Activated CD4-positive, CD25-positive, alpha-beta regulatory T cell treated with anti-CD3 and anti-CD28 coated beads, Interleukin-2, amount 50 U/mL, for 16 hours (primary cell): ENCODE results near the gene TTC9B.

Source experiments
- DNase-seq: peaks from one replicate; pipeline ENCODE4 v3.0.0-alpha.2; 2020; ENCODE audit warnings: low read depth, low spot score

TTC9B gene

GRCh38 chr19:40249201-40249600 is 31.0 kb upstream of the TTC9B start:
- DNase-seq: no peak

GRCh38 chr19:40247735-40248262 is 29.6 kb upstream of the TTC9B start:
- no peak for DNase-seq

- DNase-seq: no peak
Observed at GRCh38 chr19:40247178-40247577, 29.0 kb upstream of the TTC9B start.

GRCh38 chr19:40246292-40247073 is 28.3 kb upstream of the TTC9B start:
- no peak for DNase-seq

GRCh38 chr19:40245506-40246128 is 27.4 kb upstream of the TTC9B start:
- no peak for DNase-seq

GRCh38 chr19:40244579-40245317 is 26.6 kb upstream of the TTC9B start:
- DNase-seq: no peak

- DNase-seq: no peak
Observed at GRCh38 chr19:40243181-40243580, 25.0 kb upstream of the TTC9B start.

GRCh38 chr19:40242480-40242879 is 24.3 kb upstream of the TTC9B start:
- no peak for DNase-seq

- DNase-seq: no peak
Observed at GRCh38 chr19:40241809-40242384, 23.7 kb upstream of the TTC9B start.

GRCh38 chr19:40241125-40241808 is 23.1 kb upstream of the TTC9B start:
- DNase-seq: no peak

- DNase-seq: no peak
Observed at GRCh38 chr19:40240332-40240731, 22.1 kb upstream of the TTC9B start.

GRCh38 chr19:40239415-40240226 is 21.4 kb upstream of the TTC9B start:
- DNase-seq: no peak

- DNase-seq: no peak
Observed at GRCh38 chr19:40238775-40239174, 20.6 kb upstream of the TTC9B start.

GRCh38 chr19:40237791-40238190 is 19.6 kb upstream of the TTC9B start:
- DNase-seq: no peak

GRCh38 chr19:40236366-40236765 is 18.2 kb upstream of the TTC9B start:
- no peak for DNase-seq

GRCh38 chr19:40236026-40236355 is 17.8 kb upstream of the TTC9B start:
- no peak for DNase-seq

GRCh38 chr19:40235238-40236025 is 17.2 kb upstream of the TTC9B start:
- DNase-seq: no peak

GRCh38 chr19:40234429-40235237 is 16.4 kb upstream of the TTC9B start:
- no peak for DNase-seq

- no peak for DNase-seq
Observed at GRCh38 chr19:40233811-40234389, 15.7 kb upstream of the TTC9B start.
